ENCODE results near the gene CALM3.
"Not testable (repeated sequence)": the region's sequence is repeated elsewhere in the genome, so short reads cannot be mapped to it uniquely, and the experiment has no call there.

Gene CALM3

DNA sequence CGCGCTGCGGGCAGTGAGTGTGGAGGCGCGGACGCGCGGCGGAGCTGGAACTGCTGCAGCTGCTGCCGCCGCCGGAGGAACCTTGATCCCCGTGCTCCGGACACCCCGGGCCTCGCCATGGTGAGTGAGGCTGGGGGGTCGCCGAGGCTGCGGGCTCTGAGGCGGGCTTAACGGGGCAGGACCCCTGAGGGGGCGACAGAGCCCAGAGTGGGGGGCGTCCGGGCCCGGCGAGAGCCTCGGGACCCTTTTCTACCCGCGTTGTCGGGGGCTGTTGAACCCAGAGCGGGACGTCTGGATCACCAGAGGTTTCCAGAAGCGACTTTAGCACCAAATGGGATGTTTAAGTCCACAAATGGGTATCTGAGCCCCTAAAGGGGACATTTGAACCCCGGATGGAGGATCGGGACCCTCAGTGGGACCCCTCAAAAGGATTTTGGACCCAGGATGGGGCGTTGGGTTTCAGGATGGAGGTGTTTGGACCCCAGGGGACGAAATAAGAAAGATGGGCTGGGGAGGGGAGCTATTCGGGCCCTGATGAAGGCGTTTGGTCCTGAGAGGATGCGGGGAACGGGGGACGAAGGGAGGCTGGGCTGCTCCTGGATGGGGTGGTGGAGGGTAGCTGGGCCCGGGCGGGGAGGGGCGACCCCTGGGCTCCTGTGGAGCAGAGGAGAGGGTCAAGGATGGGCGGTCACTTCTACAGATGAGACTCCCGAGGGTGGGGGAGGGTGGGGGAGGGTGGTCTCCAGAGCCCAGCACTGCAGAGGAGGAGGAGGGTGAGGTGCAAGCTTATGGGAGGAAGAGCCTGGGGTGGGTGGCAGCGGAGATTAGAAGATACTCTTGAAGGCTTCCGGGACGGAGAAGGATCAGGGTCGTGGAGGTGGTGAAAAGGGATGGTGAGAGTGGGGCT lies at the start of gene CALM3:
Gene CALM3 (plus strand): TSS at position 13 of the 907 bp plus-strand sequence. CDS start 105 bp downstream, at position 118.
- DNase-seq: no peak

DNA sequence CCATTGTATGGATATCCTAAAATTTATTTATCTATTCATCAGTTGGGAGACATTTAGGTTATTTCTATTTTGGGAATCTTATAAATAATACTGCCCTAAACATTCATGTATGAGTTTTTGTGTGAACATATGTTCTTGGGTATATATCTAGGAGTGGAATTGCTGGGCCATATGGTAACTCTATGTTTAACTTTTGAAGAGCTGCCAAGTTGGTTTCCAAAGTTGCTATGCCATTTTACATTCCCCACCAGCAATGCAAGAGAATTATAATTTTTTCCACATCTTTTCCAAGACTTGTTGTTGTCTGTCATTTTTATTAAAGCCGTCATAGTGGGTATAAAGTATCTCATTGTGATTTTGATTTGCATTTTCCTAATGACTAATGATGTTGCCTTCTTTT lies 48.2 kb upstream of the CALM3 start:
- DNase-seq: no peak

DNA sequence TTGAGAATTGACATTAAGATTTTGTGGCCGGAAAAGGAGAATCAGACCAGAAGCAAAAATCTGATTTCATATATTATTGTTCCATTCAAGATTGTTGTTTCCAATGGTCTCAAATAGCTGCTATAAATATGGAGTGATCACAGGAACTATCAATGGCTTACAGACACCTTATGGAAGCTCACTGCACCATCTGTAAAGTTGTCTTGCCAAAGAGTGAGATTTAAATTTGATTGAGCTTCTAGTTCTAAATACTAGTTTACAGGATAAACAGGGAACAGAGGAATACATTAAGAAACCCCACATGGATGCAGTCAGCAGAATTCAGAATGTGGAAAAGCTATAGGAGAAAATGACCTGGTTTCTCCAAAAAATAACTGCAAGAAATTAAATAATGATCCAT lies 47.0 kb upstream of the CALM3 start:
- no peak for DNase-seq

DNA sequence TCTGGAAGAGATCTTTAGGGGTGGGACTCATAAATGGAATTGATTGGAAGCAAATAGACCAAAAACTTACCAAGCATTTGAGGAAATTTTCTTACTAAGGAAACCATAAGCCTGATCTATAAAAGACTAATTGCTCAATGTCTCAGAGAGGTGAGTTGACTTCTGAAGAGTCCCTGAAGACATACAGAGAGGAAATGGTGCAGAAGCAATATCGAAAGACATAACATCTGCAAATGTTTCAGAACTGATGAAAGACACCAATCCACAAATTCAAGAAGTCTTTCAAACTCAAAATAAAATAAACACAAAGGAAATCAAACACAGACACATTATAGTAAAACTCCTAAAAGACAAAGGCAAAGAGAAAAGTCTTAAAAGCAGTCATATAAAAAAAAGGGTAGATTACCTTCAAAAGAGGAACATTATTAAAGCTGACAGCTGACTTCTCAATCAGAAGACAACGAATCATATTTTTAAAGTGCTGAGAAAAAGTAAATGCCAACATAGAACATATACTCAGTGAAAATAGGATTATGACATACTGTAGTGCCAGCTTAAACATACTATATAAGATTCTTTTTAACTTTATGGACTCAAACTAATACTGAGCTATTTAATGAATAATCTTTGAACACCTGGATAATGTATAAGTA lies 45.4 kb upstream of the CALM3 start:
- DNase-seq: no peak

DNA sequence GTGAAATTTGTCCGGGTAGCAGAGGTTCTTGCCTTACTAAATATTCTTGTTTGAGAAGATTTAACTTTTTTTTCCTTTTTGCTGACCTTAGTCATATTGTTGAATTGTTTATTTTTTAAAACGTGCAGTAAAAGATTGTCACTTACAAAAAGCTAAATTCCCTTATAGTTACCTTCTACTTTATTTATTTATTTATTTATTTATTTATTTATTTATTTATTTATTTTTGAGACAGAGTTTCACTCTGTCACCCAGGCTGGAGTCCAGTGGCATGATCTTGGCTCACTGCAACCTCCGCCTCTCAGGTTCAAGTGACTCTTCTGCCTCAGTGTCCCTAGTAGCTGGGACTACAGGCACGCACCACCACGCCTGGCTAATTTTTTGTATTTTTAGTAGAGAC lies 44.7 kb upstream of the CALM3 start:
- DNase-seq: not testable (repeated sequence)

DNA sequence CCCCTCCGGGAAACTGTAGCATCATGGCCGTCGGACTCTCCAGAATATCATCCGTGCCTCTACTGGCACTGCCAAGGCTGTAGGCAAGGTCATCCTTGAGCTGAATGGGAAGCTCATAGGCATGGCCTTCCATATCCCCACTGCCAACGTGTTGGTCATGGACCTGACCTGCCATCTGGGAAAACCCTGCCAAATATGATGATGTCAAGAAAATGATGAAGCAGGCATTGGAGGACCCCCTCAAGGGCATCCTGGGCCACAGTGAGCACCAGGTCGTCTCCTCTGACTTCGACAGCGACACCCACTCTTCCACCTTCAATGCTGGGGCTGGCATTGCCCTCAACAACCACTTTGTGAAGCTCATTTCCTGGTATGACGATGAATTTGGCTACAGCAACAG lies 41.9 kb upstream of the CALM3 start:
- no peak for DNase-seq

DNA sequence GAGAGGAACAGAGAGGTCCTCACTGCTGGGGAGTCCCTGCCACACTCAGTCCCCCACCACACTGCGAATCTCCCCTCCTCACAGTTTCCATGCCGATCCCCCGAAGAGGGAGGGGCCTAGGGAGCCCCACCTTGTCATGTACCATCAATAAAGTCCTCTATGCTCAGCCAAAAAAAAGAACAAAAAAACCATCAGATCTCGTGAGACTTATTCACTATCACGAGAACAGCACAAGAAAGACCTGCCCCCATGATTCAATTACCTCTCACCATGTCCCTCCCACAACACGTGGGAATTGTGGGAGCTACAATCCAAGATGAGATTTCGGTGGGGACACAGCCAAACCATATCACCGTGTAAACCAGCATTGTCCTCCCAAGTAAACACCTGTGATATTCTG lies 41.5 kb upstream of the CALM3 start:
- not testable (repeated sequence) for DNase-seq

DNA sequence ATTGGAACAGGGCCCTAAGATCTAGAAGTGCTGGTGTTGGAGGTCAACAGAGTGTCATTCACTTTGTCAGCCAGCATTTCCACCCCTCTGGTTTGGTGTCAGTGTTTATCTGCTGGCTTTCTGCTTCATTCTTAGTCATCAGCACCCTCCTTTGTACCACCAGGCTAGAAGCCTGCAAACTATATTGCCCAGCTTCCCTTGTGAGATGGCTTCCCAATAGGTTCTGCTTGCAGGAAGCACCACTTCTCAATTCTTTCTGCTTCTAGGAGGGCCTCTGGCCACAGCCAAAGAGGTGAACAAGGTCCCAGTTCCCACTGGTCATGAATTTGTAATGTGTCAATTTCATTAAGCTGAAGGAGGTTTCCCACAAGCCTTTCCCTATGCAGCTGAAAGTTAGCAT lies 36.4 kb upstream of the CALM3 start:
- no peak for DNase-seq

DNA sequence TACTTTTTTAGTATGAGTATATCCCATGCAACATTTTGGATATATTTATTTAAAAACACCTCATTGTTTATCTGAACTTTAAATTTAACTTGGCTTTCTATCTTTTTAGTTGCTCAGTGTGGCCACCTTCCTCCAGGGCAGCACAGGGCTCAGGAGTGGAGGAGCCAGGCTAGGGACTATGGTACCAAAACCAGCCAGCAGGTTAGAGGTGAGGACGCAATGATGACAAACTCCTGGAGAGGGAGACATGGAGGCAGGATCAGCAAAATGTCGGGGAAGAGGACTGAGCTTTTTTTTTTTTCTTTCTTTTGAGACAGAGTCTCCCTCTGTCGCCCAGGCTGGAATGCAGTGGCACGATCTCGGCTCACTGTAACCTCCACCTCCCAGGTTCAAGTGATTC lies 29.6 kb upstream of the CALM3 start:
- DNase-seq: no peak

DNA sequence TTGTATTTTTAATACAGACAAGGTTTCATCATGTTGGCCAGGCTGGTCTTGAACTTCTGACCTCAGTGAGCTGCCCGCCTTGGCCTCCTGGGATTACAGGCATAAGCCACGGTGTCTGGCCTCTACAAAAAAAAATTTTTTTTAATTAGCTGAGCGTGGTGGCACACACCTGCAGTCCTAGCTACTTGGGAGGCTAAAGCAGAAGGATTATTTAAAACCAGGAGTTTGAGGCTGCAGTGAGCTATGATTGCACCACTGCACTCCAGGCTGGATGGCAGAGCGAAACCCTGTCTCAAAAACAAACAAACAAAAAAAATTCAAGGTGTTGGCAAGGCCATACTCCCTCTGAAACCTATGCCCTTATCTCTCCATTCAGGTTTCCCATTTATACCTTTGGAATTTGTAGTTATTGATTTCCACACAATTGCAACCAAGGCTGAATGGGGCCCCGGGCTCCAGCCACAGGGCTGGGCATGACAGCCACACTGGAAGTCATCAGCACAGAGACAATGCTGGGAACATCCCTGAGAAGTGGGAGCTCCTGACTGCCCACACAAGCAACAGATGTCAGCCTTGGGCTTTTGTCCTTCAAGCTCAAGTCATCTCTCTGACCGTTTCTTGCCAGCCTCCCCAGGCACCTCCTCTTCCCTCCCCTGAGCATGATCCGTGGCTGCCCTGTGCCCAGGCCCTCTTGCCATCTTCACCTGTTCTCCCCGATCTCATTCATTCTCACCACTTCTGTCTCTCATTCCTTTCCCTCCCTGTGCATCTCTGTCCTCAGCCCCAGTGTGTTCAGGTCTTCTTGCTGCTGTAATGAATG lies 27.2 kb upstream of the CALM3 start:
- no peak for DNase-seq

DNA sequence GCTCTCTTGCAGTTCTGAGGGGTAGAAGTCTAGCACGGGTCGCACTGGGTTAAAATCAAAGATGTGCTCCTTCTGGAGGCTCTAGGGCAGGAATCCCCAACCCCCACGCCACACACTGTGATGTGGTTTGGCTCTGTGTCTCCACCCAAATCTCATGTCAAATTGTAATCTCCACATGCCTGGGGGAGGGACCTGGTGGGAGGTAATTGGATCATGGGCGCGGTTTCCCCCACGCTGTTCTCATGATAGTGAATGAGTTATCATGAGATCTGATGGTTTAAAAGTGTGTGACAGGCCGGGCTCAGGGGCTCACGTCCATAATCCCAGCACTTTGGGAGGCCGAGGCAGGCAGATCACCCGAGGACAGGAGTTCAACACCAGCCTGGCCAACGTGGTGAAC lies 26.6 kb upstream of the CALM3 start:
- DNase-seq: peak; percentile 48

DNA sequence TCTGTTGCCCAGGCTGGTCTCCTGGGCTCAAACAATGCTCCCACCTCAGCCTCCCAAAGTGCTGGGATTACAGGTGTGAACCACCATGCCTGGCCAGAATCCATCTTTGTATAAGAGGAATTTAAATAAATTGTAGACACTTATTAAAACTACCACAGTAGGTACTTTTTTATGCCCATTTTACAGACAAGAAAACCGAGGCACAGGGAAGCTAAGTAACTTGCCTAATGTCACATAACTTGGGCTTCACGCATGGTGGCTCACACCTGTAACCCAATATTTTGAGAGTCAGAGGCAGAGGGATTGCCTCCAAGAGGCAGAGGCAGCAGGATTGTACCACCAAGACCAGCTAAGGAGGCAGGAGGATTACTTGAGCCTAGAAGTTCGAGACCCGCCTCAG lies 22.7 kb upstream of the CALM3 start:
- DNase-seq: no peak

DNA sequence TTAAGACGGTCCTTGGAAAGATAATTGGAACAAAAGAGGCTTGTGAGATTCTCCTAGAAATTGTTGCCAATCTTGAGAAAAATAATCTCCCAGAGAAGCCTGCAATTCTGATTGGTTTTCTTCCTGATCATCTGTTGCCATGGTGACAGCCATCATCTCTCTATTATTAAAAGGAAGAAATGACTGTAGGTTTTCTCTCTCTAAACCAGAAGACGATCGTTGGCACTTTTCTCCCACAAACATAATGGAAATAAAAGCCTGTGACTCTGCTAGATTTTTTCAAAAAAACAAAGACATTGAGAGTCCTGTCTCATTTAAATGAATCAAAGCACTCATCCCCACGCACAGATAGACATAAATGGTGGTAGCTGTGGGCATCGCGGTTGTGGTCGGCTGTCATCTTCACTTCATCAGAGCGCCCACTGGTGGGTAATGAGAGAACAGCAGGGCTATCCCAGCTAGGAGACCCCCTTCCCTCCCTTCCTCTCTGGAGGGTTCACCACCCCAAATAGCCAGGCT lies 21.7 kb upstream of the CALM3 start:
- peak; percentile 11 for DNase-seq

DNA sequence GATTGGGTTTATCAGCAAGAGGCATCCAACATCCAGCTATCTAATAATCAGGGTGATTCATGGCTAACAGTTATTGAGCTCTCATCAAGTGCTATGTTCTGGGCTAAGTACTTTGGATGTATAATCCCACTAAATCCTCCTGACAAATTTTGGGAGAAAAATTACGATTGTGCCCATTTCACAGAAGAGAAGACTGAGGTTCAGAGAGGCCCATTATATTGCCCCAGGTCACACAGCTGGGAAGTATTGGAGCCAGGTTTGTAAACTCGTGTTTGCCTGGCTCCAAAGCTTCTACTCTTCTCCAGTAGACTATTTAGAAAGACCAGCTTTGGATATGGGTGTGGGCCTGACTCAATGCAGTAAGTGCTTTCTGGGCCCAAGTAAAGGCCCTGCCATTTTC lies 20.9 kb upstream of the CALM3 start:
- no peak for DNase-seq

DNA sequence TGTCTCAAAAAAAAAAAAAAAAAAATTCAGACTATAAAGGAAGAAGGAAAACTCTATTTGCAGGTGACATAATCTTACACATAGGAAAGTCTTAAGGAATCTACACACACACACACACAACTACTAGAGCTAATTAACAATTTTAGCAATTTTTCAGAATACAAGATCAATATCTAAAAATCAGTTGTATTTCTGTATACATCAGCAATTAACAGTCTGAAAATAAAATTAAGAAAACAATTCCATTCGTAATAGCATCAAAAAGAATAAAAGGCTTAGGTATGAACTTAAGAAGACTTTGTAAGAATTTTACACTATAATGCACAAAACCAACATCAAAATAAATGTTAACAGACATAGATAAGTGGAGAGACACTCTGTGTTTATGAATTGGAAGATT lies 15.6 kb upstream of the CALM3 start:
- DNase-seq: no peak

DNA sequence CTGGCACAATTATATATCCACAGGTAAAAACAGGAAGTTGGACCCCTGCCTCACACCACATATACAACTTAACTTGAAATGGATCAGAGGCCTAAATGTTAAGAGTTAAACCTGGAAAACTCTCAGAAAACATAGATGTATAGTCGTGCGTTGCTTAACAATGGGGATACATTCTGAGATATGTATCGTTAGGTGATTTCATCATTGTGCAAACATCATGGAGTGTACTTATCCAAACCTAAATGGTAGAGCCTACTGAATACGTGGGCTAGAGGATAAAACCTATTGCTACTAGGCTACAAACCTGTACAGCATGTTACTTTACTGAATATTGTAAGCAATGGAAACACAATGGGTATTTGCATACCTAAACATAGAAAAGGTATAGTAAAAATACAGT lies 14.8 kb upstream of the CALM3 start:
- no peak for DNase-seq

DNA sequence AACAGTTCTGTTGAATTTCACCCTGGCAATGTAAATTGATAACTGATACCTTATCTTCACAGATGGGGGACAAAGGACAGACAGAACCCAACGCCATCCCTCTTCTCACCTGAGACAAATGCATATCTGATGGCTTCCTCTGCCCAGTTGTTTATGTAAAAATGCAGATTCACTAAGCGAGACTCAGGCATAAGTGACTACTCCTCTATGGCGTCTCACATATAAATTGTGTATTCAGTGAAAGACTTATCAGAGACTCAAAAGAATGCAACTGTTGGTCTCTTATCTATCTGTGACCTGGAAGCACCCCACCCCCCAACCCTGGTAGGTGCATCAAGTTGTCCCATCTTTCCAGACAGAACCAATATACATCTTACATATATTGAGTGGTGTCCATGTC lies 13.3 kb upstream of the CALM3 start:
- DNase-seq: no peak

DNA sequence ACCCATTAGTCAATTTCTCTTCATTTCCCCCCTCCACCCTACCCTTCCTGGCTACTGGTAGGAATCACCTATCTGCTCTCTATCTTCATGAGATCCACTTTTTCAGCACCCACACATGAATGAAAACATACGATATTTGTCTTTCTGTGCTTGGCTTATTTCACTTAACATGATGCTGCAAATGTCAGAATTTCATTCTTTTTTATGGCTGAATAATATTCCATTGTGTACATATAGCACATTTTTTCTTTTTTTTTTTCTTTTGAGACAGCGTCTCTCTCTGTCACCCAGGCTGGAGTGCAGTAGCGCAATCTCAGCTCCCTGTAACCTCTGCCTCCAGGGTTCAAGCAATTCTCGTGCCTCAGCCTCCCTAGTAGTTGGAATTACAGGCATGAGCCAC lies 9.9 kb upstream of the CALM3 start:
- DNase-seq: no peak

DNA sequence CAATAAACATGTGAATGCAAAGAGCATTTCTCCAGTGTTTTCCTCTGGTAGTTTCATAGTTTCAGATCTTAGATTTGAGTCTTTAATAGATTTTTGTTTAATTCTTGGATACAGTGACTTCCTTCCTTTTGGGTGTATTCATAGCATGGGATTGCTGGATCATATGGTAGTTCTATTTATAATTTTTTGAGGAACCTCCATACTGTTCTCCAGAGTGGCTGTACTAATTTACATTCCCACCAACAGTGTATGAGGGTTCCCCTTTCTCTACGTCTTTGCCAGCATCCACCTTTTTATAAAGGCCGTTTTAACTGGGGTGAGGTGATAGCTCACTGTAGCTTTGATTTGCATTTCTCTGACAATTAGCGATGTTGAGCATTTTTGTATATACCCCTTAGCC lies 9.3 kb upstream of the CALM3 start:
- DNase-seq: no peak

DNA sequence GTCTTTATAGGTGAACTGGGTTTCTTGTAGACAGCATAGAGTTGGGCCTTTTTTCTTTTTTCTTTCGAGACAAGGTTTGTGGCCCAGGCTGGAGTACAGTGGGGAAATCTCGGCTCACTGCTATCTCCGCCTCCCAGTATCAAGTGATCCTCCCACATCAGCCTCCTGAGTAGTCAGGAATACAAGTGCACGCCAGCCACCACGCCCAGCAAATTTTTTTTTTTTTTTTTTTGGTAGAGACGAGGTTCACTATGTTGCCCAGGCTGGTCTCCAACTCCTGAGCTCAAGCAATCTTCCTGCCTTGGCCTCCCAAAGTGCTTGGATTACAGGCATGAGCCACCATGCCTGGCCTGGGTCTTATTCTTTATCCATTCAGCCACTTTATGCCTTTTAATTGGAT lies 5.1 kb upstream of the CALM3 start:
- no peak for DNase-seq

DNA sequence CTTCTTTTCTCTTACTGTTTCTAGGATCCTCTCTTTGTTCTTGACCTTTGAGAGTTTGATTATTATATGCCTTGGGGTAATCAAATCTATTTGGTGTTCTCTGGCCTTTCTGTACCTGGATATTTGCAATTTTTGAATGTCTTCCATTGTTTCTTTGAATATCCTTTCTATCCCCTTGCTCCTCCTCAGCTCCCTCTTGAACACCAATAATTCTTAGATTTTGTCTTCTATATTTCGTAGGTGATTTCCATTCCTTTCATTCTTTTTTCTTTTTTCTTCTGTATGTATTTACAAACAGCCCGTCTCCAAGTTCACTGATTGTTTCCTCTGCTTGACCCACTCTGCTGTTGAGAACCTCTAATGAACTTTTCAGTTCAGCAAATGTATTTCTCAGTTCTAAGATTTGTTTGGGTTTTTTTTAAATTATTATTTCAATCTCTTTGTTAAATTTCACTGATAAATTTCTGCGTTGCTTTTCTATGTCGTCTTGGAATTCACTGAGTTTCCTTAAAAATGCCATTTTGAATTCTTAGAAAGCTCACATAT lies 2.7 kb upstream of the CALM3 start:
- no peak for DNase-seq

DNA sequence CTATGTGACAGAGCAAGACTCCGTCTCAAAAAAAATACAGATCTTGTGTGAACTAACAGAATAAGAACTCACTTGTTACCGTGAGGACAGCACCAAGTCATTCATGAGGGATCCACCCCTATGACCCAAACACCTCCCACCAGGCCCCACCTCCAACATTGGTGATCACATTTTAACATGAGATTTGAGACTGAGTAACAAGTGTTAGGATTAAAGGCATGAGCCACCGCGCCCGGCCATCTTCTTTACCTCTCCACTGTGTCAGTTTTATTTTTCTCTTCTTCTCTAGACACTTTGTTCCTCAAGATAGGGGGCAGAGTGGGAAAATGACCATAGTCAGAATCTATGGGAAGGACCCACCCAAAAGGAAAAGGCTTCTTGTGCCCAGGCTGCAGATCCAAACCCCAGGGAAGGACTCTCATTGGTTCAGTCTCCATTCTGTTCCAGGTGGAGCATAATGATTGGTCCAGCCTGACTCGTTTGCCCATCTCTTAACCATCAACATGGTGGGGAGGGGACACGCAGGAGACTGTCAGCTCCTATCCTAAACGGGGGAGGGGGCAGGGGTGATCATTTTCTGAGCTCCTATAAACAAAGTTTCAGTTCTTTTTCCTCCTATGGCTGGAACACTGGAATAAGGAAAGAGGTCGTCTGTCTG lies 1.3 kb upstream of the CALM3 start:
- DNase-seq: no peak

Measured in CD4-positive, alpha-beta T cell treated with Interleukin-17A for 1 hour (primary cell).